CD14-positive monocyte (primary cell): Measurements from ENCODE around the gene TAPT1. TPM values are rescaled to one million over a fixed set of nuclear protein-coding genes. Genes with fewer than 3 reads are reported as not detected.

Source experiments
- DNase-seq, 3 donors: peaks; one replicate each; pipeline ENCODE4 v3.0.0-alpha.2; 2011 to 2022
- H2AFZ ChIP-seq: 2 replicates; pipeline ENCODE4 v1.6.0; 2012; ENCODE audit warnings: mild to moderate bottlenecking, low read depth, low read length, inconsistent platforms; ENCODE audit not compliant: insufficient read depth, poor library complexity, severe bottlenecking
- H3K27ac ChIP-seq, 2 donors: 1 replicate in 1 of 2; 2 replicates in 1 of 2; pipeline ENCODE4 v1.5.1; 2012 to 2013; ENCODE audit warnings: low read length in 2 of 2, control low read depth in 1 of 2, inconsistent platforms in 1 of 2, low read depth in 1 of 2, mild to moderate bottlenecking in 1 of 2
- H3K27me3 ChIP-seq, 2 donors: one replicate each; pipeline versions ENCODE4 v1.6.0 to v1.6.1; 2011 to 2013; ENCODE audit warnings: low read length in 2 of 2; ENCODE audit not compliant: control insufficient read depth in 2 of 2, insufficient read depth in 2 of 2
- H3K36me3 ChIP-seq, 2 donors: replicated peaks in 1 of 2; 1 replicate in 1 of 2; 2 replicates in 1 of 2; pipeline versions ENCODE4 v1.5.1 to v1.6.1; 2012 to 2013; ENCODE audit warnings: low read length in 2 of 2, control low read depth in 1 of 2, inconsistent platforms in 1 of 2, mild to moderate bottlenecking in 1 of 2; ENCODE audit not compliant: insufficient read depth in 2 of 2, control insufficient read depth in 1 of 2
- H3K4me1 ChIP-seq, 2 donors: 1 replicate in 1 of 2; 2 replicates in 1 of 2; pipeline versions ENCODE4 v1.5.1 to v1.6.1; 2012 to 2013; ENCODE audit warnings: low read length in 2 of 2, control low read depth in 1 of 2, inconsistent platforms in 1 of 2, mild to moderate bottlenecking in 1 of 2, moderate library complexity in 1 of 2; ENCODE audit not compliant: insufficient read depth in 2 of 2, control insufficient read depth in 1 of 2
- H3K4me2 ChIP-seq: replicated peaks from 2 replicates; pipeline ENCODE3; 2012; ENCODE audit warnings: low read length, moderate library complexity, mild to moderate bottlenecking; ENCODE audit not compliant: poor library complexity, severe bottlenecking; ENCODE audit errors: extremely low read depth
- H3K4me3 ChIP-seq, 3 experiments: fragments of 200-600 bp in 1 of 3; sonication (generic) in 1 of 3; replicated peaks in 1 of 3; 1 replicate in 2 of 3; 2 replicates in 1 of 3; pipeline ENCODE4 v1.5.1; 2011 to 2013; ENCODE audit warnings: low read length in 3 of 3, mild to moderate bottlenecking in 3 of 3, control low read depth in 2 of 3, low read depth in 2 of 3, inconsistent platforms in 1 of 3, moderate library complexity in 1 of 3
- H3K79me2 ChIP-seq: 2 replicates; pipeline ENCODE4 v1.6.0; 2012; ENCODE audit warnings: mild to moderate bottlenecking, control low read depth, inconsistent platforms, low read length, moderate library complexity; ENCODE audit not compliant: insufficient read depth
- H3K9ac ChIP-seq: 2 replicates; pipeline ENCODE4 v1.6.0; 2017; ENCODE audit warnings: low read length, mild to moderate bottlenecking; ENCODE audit not compliant: insufficient read depth, poor library complexity, severe bottlenecking
- H3K9me3 ChIP-seq, 2 donors: replicated peaks in 1 of 2; 1 replicate in 1 of 2; 2 replicates in 1 of 2; pipeline versions ENCODE4 v1.5.1 to v1.6.1; 2012 to 2013; ENCODE audit warnings: low read length in 2 of 2, control low read depth in 1 of 2; ENCODE audit not compliant: control insufficient read depth in 1 of 2, insufficient read depth in 1 of 2
- H4K20me1 ChIP-seq: 2 replicates; pipeline ENCODE4 v1.6.0; 2012; ENCODE audit warnings: mild to moderate bottlenecking, low read length, control low read depth, moderate library complexity; ENCODE audit not compliant: insufficient read depth
- H3K27ac Mint-ChIP-seq, 7 donors: one replicate each; pipeline ENCODE4 v1.8.0; 2020; ENCODE audit warnings: mild to moderate bottlenecking in 7 of 7, mixed read lengths in 7 of 7, moderate library complexity in 6 of 7, inconsistent platforms in 2 of 7
- H3K27me3 Mint-ChIP-seq, 3 donors: one replicate each; pipeline ENCODE4 v1.8.0; 2021 to 2022; ENCODE audit warnings: low read depth in 3 of 3, mild to moderate bottlenecking in 3 of 3, mixed read lengths in 3 of 3, moderate library complexity in 3 of 3, inconsistent platforms in 1 of 3
- H3K36me3 Mint-ChIP-seq, 2 donors: one replicate each; pipeline ENCODE4 v1.8.0; 2020; ENCODE audit warnings: mixed read lengths in 2 of 2, inconsistent platforms in 1 of 2, mild to moderate bottlenecking in 1 of 2
- H3K4me1 Mint-ChIP-seq: one replicate; pipeline ENCODE4 v1.8.0; 2020; ENCODE audit warnings: mild to moderate bottlenecking, mixed read lengths
- H3K4me3 Mint-ChIP-seq, 2 donors: one replicate each; pipeline ENCODE4 v1.8.0; 2020; ENCODE audit warnings: mild to moderate bottlenecking in 2 of 2, mixed read lengths in 2 of 2, moderate library complexity in 1 of 2
- H3K9me3 Mint-ChIP-seq, 7 donors: one replicate each; pipeline ENCODE4 v1.8.0; 2020 to 2022; ENCODE audit warnings: mixed read lengths in 7 of 7, mild to moderate bottlenecking in 6 of 7, moderate library complexity in 6 of 7, inconsistent platforms in 2 of 7
- WGBS: methylation state at CpG from one replicate; pipeline ENCODE4 v1.1.5; 2013; ENCODE audit warnings: missing lambda C conversion rate; ENCODE audit not compliant: insufficient coverage; 5-methylcytosine and 5-hydroxymethylcytosine counted together
- intact Hi-C, 2 donors: fragments of 100-400 bp; cut with micrococcal nuclease; formaldehyde crosslinking; loops; one replicate each; pipeline versions ENCODE4 v1.15.0 to v1.15.1; 2023
- polyA plus RNA-seq, 3 donors: library from polyadenylated mRNA; depleted of rRNA in 1 of 3; unstranded in 2 of 3; stranded (reverse) in 1 of 3; fragments of 300-500 nt in 2 of 3; fragments of >200 nt in 1 of 3; fragmentation: Illumina TruSeq in 2 of 3; gene quantifications; 1 replicate in 2 of 3; 2 replicates in 1 of 3; pipeline ENCODE4 v1.2.3, GENCODE V29; 2012 to 2021
- TF ChIP-seq, protein P1 (sequence below): fragments of 200-600 bp; IDR thresholded peaks from one replicate; pipeline ENCODE4 v1.8.0; 2022; ENCODE audit warnings: antibody characterized with exemption, mild to moderate bottlenecking

The TAPT1 gene
- polyA plus RNA-seq, 3 donors: 15.2 to 18.4 (median 16.0) TPM

DNA sequence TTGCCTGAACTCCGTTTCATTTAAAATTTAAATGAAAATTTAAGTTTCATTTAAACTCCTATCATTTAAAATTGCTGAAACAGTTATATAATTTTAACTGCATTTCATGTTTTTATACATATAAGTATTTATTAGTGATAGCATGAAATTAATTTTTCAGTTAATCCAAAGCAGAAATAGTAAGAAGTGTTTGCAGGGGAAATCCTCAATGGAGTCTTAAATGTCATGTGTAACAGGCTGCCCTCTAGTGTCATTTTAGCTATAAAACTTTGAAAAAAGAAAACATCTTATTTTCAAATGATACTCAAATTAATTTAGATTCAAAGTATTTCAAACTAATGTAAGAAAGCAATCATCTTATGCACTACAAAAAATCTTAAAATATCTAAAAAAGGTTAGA lies 27.2 kb downstream of the TAPT1 start:
- no CpG with 5 or more reads among the region's 1 CpG for WGBS
- Histone ChIP-seq H3K79me2 (peaks cover 68% of the 10 kb centered on the region), H3K27ac (no peak overlapping the region), H3K9me3 (no peaks in the 10 kb centered on the region), H3K36me3 (peaks cover 13 to 21% of the 10 kb centered on the region in 2 donors), H3K27me3 (no peaks in the 10 kb centered on the region), H3K4me1 (peaks cover 17 to 21% of the 10 kb centered on the region in 2 donors), H4K20me1 (peaks cover 34% of the 10 kb centered on the region), H3K4me3 (no peak overlapping the region), H2AFZ (no peak overlapping the region), H3K4me2 (no peak overlapping the region), H3K9ac (no peak overlapping the region)
- intact Hi-C loops: loop anchor here in 1 of 2 donors (5.0 kb wide), 1 partner anchor 63 kb away; no protein-coding TSS in a partner anchor
- Mint-ChIP-seq H3K36me3 (peaks cover 13 to 31% of the 10 kb centered on the region in 2 donors), H3K9me3 (no peaks in the 10 kb centered on the region), H3K4me1 (peaks cover 27% of the 10 kb centered on the region), H3K4me3 (no peak overlapping the region), H3K27me3 (no peaks in the 10 kb centered on the region), H3K27ac (no peak overlapping the region)
- TF ChIP-seq, protein P1, sequence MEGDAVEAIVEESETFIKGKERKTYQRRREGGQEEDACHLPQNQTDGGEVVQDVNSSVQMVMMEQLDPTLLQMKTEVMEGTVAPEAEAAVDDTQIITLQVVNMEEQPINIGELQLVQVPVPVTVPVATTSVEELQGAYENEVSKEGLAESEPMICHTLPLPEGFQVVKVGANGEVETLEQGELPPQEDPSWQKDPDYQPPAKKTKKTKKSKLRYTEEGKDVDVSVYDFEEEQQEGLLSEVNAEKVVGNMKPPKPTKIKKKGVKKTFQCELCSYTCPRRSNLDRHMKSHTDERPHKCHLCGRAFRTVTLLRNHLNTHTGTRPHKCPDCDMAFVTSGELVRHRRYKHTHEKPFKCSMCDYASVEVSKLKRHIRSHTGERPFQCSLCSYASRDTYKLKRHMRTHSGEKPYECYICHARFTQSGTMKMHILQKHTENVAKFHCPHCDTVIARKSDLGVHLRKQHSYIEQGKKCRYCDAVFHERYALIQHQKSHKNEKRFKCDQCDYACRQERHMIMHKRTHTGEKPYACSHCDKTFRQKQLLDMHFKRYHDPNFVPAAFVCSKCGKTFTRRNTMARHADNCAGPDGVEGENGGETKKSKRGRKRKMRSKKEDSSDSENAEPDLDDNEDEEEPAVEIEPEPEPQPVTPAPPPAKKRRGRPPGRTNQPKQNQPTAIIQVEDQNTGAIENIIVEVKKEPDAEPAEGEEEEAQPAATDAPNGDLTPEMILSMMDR: peak; percentile 61
- peak in 1 of 3 donors; percentile 15 for DNase-seq

DNA sequence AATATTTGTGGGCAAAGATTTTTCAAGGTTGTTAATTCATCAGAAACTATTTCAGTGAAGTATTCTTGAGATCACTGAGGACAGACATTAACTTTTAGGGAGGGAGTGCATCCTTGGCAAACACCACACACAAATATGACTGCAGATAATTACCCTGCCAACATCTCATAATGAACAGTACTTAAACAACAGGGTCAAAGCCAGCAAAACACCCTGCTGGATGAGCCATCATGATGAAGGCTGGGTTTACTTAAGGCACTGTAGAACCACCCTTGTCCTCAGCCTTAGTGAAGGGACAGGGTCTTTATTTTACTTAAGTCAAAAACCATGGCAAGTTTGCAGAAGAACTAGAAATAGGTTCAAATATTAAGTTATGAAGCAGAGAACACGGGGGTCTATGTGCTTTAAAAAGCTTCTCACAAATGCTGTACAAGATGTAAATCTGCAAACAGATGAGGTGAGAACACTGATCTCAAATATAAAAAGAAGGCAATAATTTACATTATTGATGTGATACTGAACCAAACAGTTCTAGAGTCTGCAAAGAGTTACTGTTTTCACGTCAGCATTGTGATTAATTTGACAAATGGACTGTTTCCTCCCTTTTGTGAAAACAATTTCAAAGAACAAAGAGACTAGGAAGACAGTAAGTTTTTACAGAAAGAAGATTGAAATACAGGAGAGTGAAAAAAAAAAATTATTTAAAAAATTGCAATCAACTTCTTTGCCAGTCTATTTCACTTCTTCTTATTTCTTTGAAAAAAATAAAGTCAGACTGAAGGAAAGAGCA lies 28.2 kb downstream of the TAPT1 start:
- no CpG with 5 or more reads among the region's 2 CpGs for WGBS
- peaks cover 64% of the 10 kb centered on the region for H3K79me2 ChIP-seq

More for the DNA sequence above, 28.2 kb downstream of the TAPT1 start:
- H3K36me3 ChIP-seq: peaks cover 13 to 19% of the 10 kb centered on the region in 2 donors
- H3K4me2 ChIP-seq: no peak overlapping the region
- H3K9me3 Mint-ChIP-seq: no peaks in the 10 kb centered on the region
- no peak overlapping the region for H3K4me3 Mint-ChIP-seq
- peaks cover 13 to 29% of the 10 kb centered on the region in 2 donors for H3K36me3 Mint-ChIP-seq
- H3K27ac ChIP-seq: no peak overlapping the region
- H3K9ac ChIP-seq: no peak overlapping the region
- no peak overlapping the region for H3K4me3 ChIP-seq
- H3K27me3 ChIP-seq: no peaks in the 10 kb centered on the region
- TF ChIP-seq, protein P1: no peak
- peaks cover 18% of the 10 kb centered on the region in 2 donors for H3K4me1 ChIP-seq
- H3K27ac Mint-ChIP-seq: peak overlapping the region in 1 of 7 donors; percentile 2
- H4K20me1 ChIP-seq: peaks cover 34% of the 10 kb centered on the region
- intact Hi-C loops: loop anchor here in 1 of 2 donors (5.0 kb wide), 1 partner anchor 64 kb away; no protein-coding TSS in a partner anchor
- no peak overlapping the region for H2AFZ ChIP-seq
- peaks cover 24% of the 10 kb centered on the region for H3K4me1 Mint-ChIP-seq
- H3K9me3 ChIP-seq: no peaks in the 10 kb centered on the region
- H3K27me3 Mint-ChIP-seq: no peaks in the 10 kb centered on the region
- no peak for DNase-seq
